ENCODE measurements around the gene CNTN6.

Gene CNTN6

DNA sequence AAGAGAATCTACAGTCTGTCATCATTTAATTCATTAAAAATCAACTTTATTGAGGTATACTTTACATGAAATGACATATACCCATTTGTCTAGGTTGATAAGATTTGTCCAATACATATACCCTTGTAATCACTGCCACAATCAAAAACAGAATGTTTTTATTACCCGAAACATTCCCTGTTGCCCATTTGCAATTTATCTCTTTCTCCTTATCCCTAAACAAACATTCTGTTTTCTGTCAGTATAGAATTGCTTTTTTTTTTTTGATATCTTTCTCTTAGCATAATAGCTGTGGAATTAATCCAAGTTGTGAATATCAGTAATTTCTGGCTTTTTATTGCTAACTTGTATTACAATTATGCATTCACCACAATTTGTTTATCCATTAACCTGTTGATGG lies 4.3 kb upstream of the CNTN6 start:
- no peaks in the 10 kb centered on the region for H3K9me2 ChIP-seq (replicated peaks; ENCODE audit: control insufficient read depth, low read length)
- no peaks in the 10 kb centered on the region for H3F3A ChIP-seq (ENCODE audit: control insufficient read depth, insufficient read depth)
- no peaks in the 10 kb centered on the region for H4K20me1 ChIP-seq (ENCODE audit: control insufficient read depth, insufficient read depth, low read depth, low read length)
- H3K4me3 ChIP-seq (ENCODE audit: low read length) = no peak overlapping the region
- H3K79me2 ChIP-seq (ENCODE audit: control insufficient read depth, low read length) = no peaks in the 10 kb centered on the region
- TF ChIP-seq, protein P1, sequence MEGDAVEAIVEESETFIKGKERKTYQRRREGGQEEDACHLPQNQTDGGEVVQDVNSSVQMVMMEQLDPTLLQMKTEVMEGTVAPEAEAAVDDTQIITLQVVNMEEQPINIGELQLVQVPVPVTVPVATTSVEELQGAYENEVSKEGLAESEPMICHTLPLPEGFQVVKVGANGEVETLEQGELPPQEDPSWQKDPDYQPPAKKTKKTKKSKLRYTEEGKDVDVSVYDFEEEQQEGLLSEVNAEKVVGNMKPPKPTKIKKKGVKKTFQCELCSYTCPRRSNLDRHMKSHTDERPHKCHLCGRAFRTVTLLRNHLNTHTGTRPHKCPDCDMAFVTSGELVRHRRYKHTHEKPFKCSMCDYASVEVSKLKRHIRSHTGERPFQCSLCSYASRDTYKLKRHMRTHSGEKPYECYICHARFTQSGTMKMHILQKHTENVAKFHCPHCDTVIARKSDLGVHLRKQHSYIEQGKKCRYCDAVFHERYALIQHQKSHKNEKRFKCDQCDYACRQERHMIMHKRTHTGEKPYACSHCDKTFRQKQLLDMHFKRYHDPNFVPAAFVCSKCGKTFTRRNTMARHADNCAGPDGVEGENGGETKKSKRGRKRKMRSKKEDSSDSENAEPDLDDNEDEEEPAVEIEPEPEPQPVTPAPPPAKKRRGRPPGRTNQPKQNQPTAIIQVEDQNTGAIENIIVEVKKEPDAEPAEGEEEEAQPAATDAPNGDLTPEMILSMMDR (IDR thresholded peaks at IDR 0.05; ENCODE audit: low read depth, low read length, poor library complexity, severe bottlenecking) = no peak
- no peak for TF ChIP-seq EZH2phosphoT487 (IDR thresholded peaks at IDR 0.05; ENCODE audit: borderline replicate concordance, low read length)
- H3K27me3 ChIP-seq (ENCODE audit: control insufficient read depth, low read length) = no peaks in the 10 kb centered on the region
- no peaks in the 10 kb centered on the region for H3K9me3 ChIP-seq (ENCODE audit: control insufficient read depth, insufficient read depth, low read length)
- H3K4me1 ChIP-seq (ENCODE audit: control insufficient read depth, low read length) = no peaks in the 10 kb centered on the region
- no peaks in the 10 kb centered on the region for H3K36me3 ChIP-seq (ENCODE audit: control insufficient read depth, low read length)
- no peak overlapping the region for H3K27ac ChIP-seq (ENCODE audit: low read depth, low read length)
- no peak overlapping the region for H3K4me2 ChIP-seq (ENCODE audit: low read length)

DNA sequence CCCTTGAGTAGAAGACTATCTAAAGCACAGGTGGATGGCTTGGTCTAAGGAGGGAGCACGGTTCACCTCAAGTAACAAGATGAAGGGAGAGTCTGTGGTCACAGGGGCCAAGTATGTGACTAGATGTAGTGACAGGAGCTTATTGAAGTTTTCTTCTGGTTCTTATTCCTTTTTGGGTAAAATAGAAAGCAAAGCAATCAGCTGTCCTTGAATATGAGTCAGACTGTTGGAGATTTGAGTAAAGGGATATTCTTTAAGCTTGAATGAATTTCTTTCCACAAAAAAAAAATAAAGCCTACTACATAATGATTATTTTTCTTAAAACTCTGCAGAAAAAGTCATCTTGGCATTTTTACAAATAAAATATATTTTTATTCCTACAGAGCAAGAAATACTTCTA lies 1.5 kb upstream of the CNTN6 start:
- Histone ChIP-seq H3K4me1 (ENCODE audit: control insufficient read depth, low read length) (no peaks in the 10 kb centered on the region), H3K9me2 (replicated peaks; ENCODE audit: control insufficient read depth, low read length) (no peaks in the 10 kb centered on the region), H3K36me3 (ENCODE audit: control insufficient read depth, low read length) (no peaks in the 10 kb centered on the region), H3K4me2 (ENCODE audit: low read length) (no peak overlapping the region), H3K79me2 (ENCODE audit: control insufficient read depth, low read length) (no peaks in the 10 kb centered on the region), H3K27ac (ENCODE audit: low read depth, low read length) (no peak overlapping the region), H3F3A (ENCODE audit: control insufficient read depth, insufficient read depth) (no peaks in the 10 kb centered on the region), H3K9me3 (ENCODE audit: control insufficient read depth, insufficient read depth, low read length) (no peaks in the 10 kb centered on the region), H3K27me3 (ENCODE audit: control insufficient read depth, low read length) (no peaks in the 10 kb centered on the region), H4K20me1 (ENCODE audit: control insufficient read depth, insufficient read depth, low read depth, low read length) (no peaks in the 10 kb centered on the region), H3K4me3 (ENCODE audit: low read length) (no peak overlapping the region)
- TF ChIP-seq, protein P1 (IDR thresholded peaks at IDR 0.05; ENCODE audit: low read depth, low read length, poor library complexity, severe bottlenecking) = no peak
- no peak for TF ChIP-seq EZH2phosphoT487 (IDR thresholded peaks at IDR 0.05; ENCODE audit: borderline replicate concordance, low read length)

DNA sequence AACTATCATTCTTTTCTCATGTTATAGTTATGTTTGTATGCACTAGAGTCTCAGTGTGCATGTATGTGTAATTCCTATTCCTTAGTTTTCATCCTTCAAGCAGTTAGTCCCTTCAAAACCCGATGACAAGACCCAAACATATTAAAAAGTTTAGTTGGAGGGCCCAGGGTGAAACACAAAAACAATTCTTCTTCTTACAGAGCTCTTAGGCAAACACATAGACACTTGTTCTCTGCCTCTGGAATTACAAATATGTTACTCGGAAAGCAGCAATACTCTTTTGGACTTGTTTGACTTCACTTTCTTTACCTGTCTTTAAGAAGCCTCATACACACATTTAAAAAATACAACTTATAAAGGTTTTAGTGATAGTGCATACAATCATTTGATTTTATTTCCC lies 763 bp upstream of the CNTN6 start:
- Histone ChIP-seq H3K4me3 (ENCODE audit: low read length) (no peak overlapping the region), H3K79me2 (ENCODE audit: control insufficient read depth, low read length) (no peaks in the 10 kb centered on the region), H3K9me3 (ENCODE audit: control insufficient read depth, insufficient read depth, low read length) (no peaks in the 10 kb centered on the region), H3K4me1 (ENCODE audit: control insufficient read depth, low read length) (no peaks in the 10 kb centered on the region), H3K27me3 (ENCODE audit: control insufficient read depth, low read length) (no peaks in the 10 kb centered on the region), H3K9me2 (replicated peaks; ENCODE audit: control insufficient read depth, low read length) (no peaks in the 10 kb centered on the region), H3K27ac (ENCODE audit: low read depth, low read length) (no peak overlapping the region), H3K4me2 (ENCODE audit: low read length) (no peak overlapping the region), H4K20me1 (ENCODE audit: control insufficient read depth, insufficient read depth, low read depth, low read length) (no peaks in the 10 kb centered on the region), H3F3A (ENCODE audit: control insufficient read depth, insufficient read depth) (no peaks in the 10 kb centered on the region), H3K36me3 (ENCODE audit: control insufficient read depth, low read length) (no peaks in the 10 kb centered on the region)
- TF ChIP-seq, protein P1 (IDR thresholded peaks at IDR 0.05; ENCODE audit: low read depth, low read length, poor library complexity, severe bottlenecking) = no peak
- no peak for TF ChIP-seq EZH2phosphoT487 (IDR thresholded peaks at IDR 0.05; ENCODE audit: borderline replicate concordance, low read length)

DNA sequence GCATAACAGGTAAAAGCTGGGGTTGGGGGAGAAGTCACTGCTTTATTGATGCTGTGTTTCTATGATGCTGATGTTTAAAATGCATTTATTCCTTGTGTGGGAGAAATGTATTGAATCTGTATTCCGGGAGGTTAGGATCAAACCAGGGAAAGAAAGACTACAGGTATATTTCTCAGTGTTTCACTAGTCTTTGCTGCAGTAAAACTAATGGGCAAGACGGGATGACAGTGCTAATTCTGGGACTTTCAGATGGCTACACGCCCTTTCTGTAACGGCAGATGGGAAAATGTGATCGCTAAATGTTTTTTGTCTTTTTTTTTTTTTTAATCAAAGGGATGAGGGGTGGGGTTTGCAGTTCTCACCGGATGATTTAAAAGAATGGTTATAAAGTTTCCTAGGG lies 393 bp downstream of the CNTN6 start:
- Histone ChIP-seq H3F3A (ENCODE audit: control insufficient read depth, insufficient read depth) (no peaks in the 10 kb centered on the region), H3K4me1 (ENCODE audit: control insufficient read depth, low read length) (no peaks in the 10 kb centered on the region), H3K4me3 (ENCODE audit: low read length) (no peak overlapping the region), H3K27me3 (ENCODE audit: control insufficient read depth, low read length) (no peaks in the 10 kb centered on the region), H4K20me1 (ENCODE audit: control insufficient read depth, insufficient read depth, low read depth, low read length) (no peaks in the 10 kb centered on the region), H3K4me2 (ENCODE audit: low read length) (no peak overlapping the region), H3K9me3 (ENCODE audit: control insufficient read depth, insufficient read depth, low read length) (no peaks in the 10 kb centered on the region), H3K9me2 (replicated peaks; ENCODE audit: control insufficient read depth, low read length) (no peaks in the 10 kb centered on the region), H3K79me2 (ENCODE audit: control insufficient read depth, low read length) (no peaks in the 10 kb centered on the region), H3K27ac (ENCODE audit: low read depth, low read length) (no peak overlapping the region), H3K36me3 (ENCODE audit: control insufficient read depth, low read length) (no peaks in the 10 kb centered on the region)
- TF ChIP-seq, protein P1 (IDR thresholded peaks at IDR 0.05; ENCODE audit: low read depth, low read length, poor library complexity, severe bottlenecking) = no peak
- TF ChIP-seq EZH2phosphoT487 (IDR thresholded peaks at IDR 0.05; ENCODE audit: borderline replicate concordance, low read length) = no peak
